Skeletal muscle tissue (tissue), 5 donors: ENCODE measurements around the gene TCL1A. TPM values are rescaled to one million over a fixed set of nuclear protein-coding genes. Genes with fewer than 3 reads are reported as not detected.
"Not testable (repeated sequence)": the region's sequence is repeated elsewhere in the genome, so short reads cannot be mapped to it uniquely, and the experiment has no call there.

Experiments used
- H3K27ac ChIP-seq: one replicate; pipeline ENCODE4 v1.7.0; 2013; ENCODE audit warnings: mild to moderate bottlenecking, low read depth, low read length, inconsistent platforms
- H3K27me3 ChIP-seq, 3 donors: one replicate each; pipeline ENCODE4 v1.7.0; 2013; ENCODE audit warnings: low read length in 3 of 3; ENCODE audit not compliant: control insufficient read depth in 3 of 3, insufficient read depth in 3 of 3
- H3K36me3 ChIP-seq, 3 donors: one replicate each; pipeline ENCODE4 v1.7.0; 2013; ENCODE audit warnings: low read length in 3 of 3; ENCODE audit not compliant: control insufficient read depth in 3 of 3, insufficient read depth in 3 of 3
- H3K4me1 ChIP-seq, 3 donors: one replicate each; pipeline ENCODE4 v1.7.0; 2013; ENCODE audit warnings: low read length in 3 of 3, mild to moderate bottlenecking in 3 of 3; ENCODE audit not compliant: control insufficient read depth in 3 of 3, insufficient read depth in 3 of 3
- H3K4me3 ChIP-seq, 3 donors: one replicate each; pipeline ENCODE4 v1.7.0; 2013; ENCODE audit warnings: low read length in 3 of 3
- H3K9ac ChIP-seq, 3 donors: one replicate each; pipeline ENCODE4 v1.7.0; 2013; ENCODE audit warnings: low read length in 3 of 3, mild to moderate bottlenecking in 3 of 3, moderate library complexity in 2 of 3, low read depth in 1 of 3
- H3K9me3 ChIP-seq, 3 donors: one replicate each; pipeline ENCODE4 v1.7.0; 2013; ENCODE audit warnings: low read length in 3 of 3; ENCODE audit not compliant: control insufficient read depth in 3 of 3
- small RNA-seq: library from RNA; depleted of rRNA; stranded (forward); fragments of <200 nt; gene quantifications from one replicate; pipeline ENCODE3, GENCODE V24; 2014
- total RNA-seq: library from RNA; depleted of rRNA; stranded (reverse); fragments of >200 nt; gene quantifications from one replicate; pipeline ENCODE4 v1.2.3, GENCODE V29; 2014
- donor health status: Osteomylitis.

TCL1A gene
- total RNA-seq, 1 donor from 2014 or later = 1.6 TPM

DNA sequence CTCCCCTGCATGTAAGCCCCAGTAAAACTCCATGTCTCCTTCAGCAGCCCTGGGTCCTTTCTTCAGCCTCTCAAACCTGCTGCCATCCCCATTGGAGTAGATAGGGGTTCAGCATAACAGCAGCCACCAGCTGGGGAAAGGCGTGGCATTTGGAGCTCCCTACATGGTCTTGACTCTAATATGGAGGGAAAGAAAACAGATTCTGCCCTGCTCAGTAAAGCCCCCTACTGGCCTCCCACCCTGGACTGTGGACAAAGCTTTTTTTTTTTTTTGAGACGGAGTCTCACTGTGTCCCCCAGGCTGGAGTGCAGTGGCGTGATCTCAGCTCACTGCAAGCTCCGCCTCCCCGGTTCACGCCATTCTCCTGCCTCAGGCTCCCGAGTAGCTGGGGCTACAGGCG is 48.4 kb downstream of the TCL1A start:
- H3K4me1 ChIP-seq, H3K9me3 ChIP-seq, H3K27ac ChIP-seq, H3K4me3 ChIP-seq, H3K9ac ChIP-seq, H3K36me3 ChIP-seq: not testable (repeated sequence)
- peaks cover 0 to 20% (median 17%) of the 10 kb centered on the region in 3 donors for H3K27me3 ChIP-seq

DNA sequence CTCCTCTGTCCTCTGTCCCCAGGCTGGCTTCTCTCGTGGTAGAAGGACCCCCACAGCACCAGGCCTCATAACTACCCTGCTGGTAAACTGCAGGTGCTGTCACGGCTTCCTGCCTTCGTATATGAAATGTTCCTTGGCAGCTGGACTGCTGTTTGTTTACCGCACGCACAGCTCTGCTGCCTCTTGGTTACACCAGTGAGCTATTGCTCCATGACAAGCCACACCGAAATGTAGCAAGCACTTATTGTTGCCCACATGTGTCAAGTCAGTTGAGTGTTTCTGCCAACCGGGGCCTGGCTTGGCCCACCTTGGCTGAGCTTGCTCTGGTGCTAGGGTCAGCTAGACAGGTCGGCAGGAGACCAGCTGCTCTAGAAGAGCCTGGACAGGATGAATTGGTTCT is 49.4 kb downstream of the TCL1A start:
- H3K27ac ChIP-seq = no peak overlapping the region
- H3K27me3 ChIP-seq = peaks cover 0 to 27% (median 24%) of the 10 kb centered on the region in 3 donors
- H3K4me1 ChIP-seq = peaks cover 0 to 4% (median 0%) of the 10 kb centered on the region in 3 donors
- H3K9me3 ChIP-seq = no peaks in the 10 kb centered on the region
- no peak overlapping the region for H3K4me3 ChIP-seq
- H3K9ac ChIP-seq = no peak overlapping the region
- no peaks in the 10 kb centered on the region for H3K36me3 ChIP-seq

DNA sequence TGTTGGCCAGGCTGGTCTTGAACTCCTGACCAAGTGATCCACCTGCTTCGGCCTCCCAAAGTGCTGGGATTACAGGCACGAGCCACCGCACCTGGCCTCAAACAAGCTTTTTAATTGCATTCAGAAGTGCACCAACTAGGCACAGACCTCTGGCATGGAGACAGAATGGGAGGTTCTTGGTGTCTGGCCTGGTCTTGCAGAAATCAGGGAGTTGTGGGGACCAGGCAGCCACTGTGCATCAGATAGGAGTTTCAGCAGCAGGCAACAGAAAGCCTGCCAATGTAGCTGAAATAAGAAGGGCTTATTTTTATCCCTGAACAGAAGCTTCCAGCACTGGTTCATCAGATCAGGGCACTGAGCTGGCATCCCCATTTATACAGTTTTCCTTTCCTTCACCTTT is 49.9 kb downstream of the TCL1A start:
- H3K27ac ChIP-seq = no peak overlapping the region
- H3K36me3 ChIP-seq = no peaks in the 10 kb centered on the region
- H3K4me1 ChIP-seq = peaks cover 0 to 4% (median 0%) of the 10 kb centered on the region in 3 donors
- no peak overlapping the region for H3K9ac ChIP-seq
- H3K27me3 ChIP-seq = peaks cover 2 to 28% (median 27%) of the 10 kb centered on the region in 3 donors
- H3K9me3 ChIP-seq = no peaks in the 10 kb centered on the region
- H3K4me3 ChIP-seq = no peak overlapping the region

DNA sequence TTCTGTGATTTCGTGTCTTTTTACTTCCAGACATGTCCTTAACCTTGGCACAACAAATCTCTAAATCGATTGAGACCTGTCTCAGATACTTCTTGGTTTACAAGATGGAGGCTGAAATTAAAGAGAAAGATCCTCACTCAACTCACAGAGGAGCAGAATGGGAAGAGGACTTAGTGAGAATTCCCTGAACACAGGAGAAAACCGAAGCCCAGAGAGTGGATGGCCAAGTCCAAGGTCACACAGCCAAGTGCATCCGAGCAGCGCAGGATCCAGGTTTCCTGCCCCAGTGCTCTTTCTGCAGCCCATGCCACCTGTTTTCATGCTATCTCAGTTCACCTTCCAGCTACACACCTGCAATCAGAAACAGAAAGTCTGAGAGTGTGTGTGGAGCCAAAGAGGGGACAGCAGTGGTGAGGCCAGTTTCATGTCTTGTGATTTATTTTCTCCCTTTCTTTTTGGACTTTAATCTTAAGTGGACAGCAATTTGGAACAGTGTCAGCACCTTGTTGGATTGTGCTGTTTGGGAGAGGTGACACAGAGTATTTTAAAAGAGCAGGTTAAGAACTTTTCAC is 50.6 kb downstream of the TCL1A start:
- Histone ChIP-seq H3K4me3 (no peak overlapping the region), H3K27me3 (peaks cover 4 to 29% (median 26%) of the 10 kb centered on the region in 3 donors), H3K27ac (no peak overlapping the region), H3K9me3 (no peaks in the 10 kb centered on the region), H3K9ac (no peak overlapping the region), H3K36me3 (no peaks in the 10 kb centered on the region), H3K4me1 (peaks cover 0 to 4% (median 0%) of the 10 kb centered on the region in 3 donors)

DNA sequence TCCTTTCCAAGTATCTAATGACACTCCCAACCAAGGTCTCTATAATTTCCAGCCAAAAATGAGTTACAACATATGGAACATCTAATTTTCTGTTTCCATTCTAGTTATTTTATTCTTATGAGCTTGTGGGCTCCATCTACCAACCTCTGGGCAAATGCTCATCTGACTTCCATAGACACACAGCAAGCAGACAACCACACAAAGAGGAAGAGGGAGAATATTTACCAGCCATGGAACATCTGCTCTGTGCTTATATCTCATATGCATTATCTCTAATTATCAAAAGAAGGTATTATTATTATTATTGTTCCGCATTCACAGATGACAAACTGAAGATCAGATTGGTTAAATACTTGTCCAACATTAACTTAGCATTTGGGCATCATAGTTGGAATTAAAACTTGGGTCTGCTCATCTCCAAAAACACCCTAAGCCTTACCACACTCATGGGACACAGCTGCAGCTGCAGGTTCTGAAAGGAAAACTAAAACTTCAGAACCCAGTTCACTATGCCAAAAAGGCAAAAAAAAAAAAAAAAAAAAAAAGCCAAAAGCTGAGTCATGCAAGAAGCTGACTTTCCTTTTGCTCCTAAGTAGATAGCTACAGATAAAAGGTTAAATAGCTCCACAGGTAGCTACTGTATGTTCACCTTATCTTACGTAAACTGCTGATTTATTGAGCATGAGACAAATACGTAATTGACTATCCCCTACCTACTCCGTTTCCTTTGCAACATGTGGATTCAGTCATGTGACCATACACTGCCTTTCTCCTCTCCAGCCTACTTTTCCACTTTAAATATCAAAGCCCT is 51.3 kb downstream of the TCL1A start:
- Histone ChIP-seq H3K4me1 (peaks cover 0 to 4% (median 0%) of the 10 kb centered on the region in 3 donors), H3K36me3 (no peaks in the 10 kb centered on the region), H3K4me3 (peak overlapping the region in 1 of 3 donors; percentile 17), H3K27ac (no peak overlapping the region), H3K9me3 (no peaks in the 10 kb centered on the region), H3K9ac (no peak overlapping the region), H3K27me3 (peaks cover 4 to 29% (median 21%) of the 10 kb centered on the region in 3 donors)

DNA sequence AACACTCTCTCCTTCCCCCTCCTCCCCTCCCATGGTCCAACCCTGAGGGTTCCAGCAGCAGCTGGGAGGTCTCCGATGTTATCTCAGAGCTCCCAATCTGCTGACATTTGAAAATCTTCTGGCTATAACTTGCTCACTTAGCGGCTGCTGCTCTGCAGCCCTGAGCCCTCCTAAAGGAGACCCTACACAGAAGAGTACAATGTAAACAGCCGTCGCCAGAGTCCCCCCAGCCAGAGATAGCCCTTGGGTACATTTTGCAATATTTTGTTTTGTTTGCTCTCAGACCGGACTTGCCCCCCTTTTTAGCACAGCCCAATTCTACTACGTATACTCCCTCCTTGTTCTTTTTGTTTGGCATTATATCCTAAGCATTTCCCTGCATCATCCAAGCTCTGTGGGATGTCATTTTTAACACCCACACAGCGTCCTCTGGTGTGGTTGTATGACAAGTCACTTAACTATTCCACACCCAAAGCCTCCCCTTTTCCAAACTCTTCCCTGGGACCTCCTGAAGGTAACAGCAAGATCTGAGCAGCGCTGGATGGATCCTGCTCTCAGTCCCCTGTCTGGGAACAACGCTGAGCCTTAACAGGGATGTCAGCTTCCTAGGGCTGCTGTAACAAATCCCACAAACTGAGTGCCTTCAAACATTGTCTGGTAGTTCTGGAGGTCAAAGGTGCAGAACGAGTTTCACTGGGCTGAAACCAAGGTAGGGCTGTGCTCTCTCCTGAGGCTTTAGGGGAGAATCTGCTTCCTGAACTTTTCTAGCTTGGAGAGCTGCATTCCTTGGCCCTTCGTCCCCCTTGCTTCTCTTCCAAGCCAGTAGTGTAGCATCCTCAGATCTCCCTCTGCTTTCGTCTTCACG is 53.0 kb downstream of the TCL1A start:
- H3K4me3 ChIP-seq = no peak overlapping the region
- H3K27ac ChIP-seq = no peak overlapping the region
- no peaks in the 10 kb centered on the region for H3K9me3 ChIP-seq
- H3K27me3 ChIP-seq = peaks cover 4 to 21% (median 21%) of the 10 kb centered on the region in 3 donors
- H3K9ac ChIP-seq = no peak overlapping the region
- no peaks in the 10 kb centered on the region for H3K36me3 ChIP-seq
- H3K4me1 ChIP-seq = peaks cover 0 to 4% (median 0%) of the 10 kb centered on the region in 3 donors

DNA sequence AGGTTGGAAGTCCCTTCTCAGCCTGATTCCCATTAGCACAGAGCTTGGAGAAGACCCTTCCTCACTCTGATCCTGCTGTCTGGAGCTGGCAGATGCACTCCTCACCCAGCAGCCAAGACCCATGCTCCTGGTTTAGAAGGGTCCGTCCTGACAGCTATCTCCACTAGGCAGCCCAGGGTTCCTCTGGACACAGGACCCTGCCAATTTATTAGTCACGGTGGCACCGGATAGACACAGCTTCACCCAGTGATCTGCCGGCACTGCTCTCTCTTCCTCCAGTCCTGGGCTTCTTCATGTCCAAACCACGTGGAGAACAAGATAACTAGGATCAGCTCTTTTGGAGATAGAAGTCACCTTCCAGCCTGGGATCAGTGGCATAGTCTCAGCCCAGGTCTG is 53.9 kb downstream of the TCL1A start:
- H3K9ac ChIP-seq = no peak overlapping the region
- peaks cover 0 to 4% (median 0%) of the 10 kb centered on the region in 3 donors for H3K4me1 ChIP-seq
- H3K36me3 ChIP-seq = no peaks in the 10 kb centered on the region
- H3K9me3 ChIP-seq = no peaks in the 10 kb centered on the region
- H3K27me3 ChIP-seq = peaks cover 4 to 21% (median 21%) of the 10 kb centered on the region in 3 donors
- no peak overlapping the region for H3K4me3 ChIP-seq
- H3K27ac ChIP-seq = no peak overlapping the region

Small RNA genes within 50 kb of the gene (small RNA-seq; reads per million reads assigned to genes)
- gene RF02193 = not detected

Other genes starting within 250 kb of the TCL1A start
- gene SYNE3, start 197.5 kb downstream of the TCL1A start, total RNA-seq = 21.4 TPM
- gene GLRX5, start 179.1 kb downstream of the TCL1A start, total RNA-seq = 74.1 TPM
- gene TCL1B, start 27.7 kb downstream of the TCL1A start, total RNA-seq = 1.0 TPM
- gene TUNAR, start 162.7 kb upstream of the TCL1A start, total RNA-seq = not detected